Ammon's horn (tissue), 1 donor: ENCODE data around the gene SLC34A2.

Experiments used
- DNase-seq: peaks from one replicate; pipeline ENCODE4 v3.0.0-alpha.2; 2016; ENCODE audit warnings: low spot score

The SLC34A2 gene

DNA sequence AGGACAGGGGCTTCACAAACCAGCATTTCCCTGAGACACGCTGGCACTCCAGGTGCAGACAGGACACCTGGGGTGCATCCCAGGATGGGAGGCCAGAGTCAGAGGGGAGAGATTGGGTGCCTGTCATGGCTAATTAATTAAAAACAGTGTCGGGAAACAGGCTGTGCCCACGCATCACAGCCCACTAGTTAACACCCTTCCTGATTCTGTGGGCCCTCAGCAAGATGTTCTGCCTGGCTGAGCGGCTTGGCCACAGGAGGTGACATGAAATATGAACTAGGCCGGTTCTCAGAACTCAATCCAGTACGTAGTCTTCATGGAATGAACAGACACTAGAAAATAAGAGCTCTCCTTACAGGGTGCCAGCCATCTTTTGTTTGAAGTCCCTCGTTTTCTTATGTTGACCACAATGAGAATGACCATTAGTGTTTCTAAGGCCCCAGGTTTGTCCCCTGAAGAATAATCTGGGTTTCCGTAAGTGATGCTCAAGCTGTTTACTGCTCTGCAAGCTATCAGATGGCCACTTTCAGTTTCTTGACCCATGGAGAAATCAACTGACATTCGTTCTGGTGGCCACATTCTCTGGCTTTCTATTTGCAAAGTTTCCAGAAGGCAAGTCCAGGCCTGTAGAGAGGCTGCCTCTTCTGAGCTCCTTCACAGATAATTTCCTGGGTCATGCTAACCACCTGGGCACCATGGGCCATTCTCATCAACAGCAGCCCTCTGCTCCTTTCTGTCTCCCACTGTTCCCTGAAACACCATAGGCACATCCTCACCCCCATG, 72.3 kb downstream of the SLC34A2 start:
- no peak for DNase-seq
